Hematopoietic multipotent progenitor cell treated with erythropoietin and hydrocortisone succinate and interleukin-3 and kit ligand, for 4 days (in vitro differentiated cells): ENCODE results near the gene NAA38.
"Not testable (repeated sequence)": the region's sequence is repeated elsewhere in the genome, so short reads cannot be mapped to it uniquely, and the experiment has no call there.

Experiments
- DNase-seq: peaks from one replicate; pipeline ENCODE4 v3.0.0-alpha.2; 2015

NAA38 gene

DNA sequence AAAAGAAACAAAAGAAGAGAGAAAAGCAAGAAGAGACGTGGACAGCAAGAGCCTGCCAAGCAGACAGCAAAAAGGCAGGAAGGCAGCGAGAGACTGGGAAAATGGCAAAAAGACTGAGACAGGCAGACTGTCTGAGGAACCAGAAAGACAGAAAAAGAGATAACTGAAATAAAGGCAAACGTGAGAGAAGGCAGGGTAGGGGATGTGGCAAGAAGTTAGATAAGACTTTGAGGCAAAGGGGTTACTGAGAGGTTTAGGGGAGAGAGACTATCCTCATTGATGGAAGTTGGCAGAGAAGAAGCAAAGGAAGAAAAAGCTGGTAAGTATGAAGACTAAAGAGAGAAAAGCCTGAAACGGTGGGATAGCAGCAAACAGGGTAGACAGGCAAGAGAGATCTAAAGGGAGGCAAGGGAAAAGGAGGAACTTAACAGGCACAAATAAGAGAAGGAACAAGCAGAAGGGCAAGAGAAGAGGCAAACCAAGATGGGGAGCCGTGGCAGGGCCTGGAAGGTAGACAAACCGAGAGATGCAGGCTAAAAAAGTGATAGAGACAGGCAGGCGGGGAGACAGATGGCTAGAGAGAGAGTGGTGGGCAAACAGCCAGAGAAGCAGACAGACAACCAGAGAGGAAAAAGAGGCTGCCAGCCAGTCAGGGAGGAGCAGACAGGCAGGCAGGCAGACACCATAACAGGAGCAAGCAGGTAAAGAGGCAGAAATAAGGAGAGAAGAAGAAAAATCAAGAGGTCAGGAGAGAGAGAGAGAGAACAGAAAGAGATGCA, 24.1 kb upstream of the NAA38 start:
- DNase-seq = peak; percentile 60

- DNase-seq = peak; percentile 61
Observed at GRCh38 chr17:7880076-7880868, 22.9 kb upstream of the NAA38 start.

DNA sequence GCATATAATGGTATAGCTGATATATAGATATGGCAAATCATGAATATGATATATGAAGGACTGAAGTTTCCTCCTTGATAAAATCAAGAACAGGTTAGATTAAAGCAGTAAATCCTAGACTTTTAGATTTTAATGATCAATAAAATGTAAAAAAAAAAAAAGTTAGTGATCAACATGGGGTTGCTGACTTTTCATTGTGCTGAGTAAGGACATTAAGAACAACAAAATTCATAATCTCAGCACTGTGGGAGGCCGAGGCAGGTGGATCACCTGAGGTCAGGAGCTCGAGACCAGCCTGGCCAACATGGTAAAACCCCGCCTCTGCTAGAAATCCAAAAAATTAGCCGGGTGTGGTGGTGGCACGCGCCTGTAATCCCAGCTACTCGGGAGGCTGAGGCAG, 20.9 kb upstream of the NAA38 start:
- DNase-seq = no peak

DNA sequence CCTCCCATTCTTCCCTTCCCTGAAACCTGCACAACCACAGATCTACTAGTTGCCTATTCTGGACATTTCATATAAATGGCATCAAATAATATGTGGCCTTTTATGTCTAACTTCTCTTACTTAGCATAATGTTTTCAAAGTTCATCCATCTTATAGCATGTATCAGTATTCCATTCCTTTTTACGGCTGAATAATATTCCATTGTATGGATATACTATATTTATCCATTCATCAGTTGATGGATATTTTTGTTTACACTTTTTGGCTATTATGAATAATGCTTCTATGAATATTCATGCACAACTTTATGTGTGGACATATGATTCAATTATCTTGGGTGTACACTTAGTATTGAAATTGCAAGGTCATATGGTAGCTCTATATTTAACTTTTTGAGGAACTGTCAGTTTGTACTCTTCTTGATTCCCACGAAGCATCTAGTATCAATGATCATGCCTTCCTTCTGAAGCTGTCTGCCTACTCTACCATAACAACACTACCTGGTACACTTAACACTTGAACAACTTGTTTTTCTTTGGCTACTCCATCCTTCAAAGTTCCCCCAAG, 18.5 kb upstream of the NAA38 start:
- no peak for DNase-seq

DNA sequence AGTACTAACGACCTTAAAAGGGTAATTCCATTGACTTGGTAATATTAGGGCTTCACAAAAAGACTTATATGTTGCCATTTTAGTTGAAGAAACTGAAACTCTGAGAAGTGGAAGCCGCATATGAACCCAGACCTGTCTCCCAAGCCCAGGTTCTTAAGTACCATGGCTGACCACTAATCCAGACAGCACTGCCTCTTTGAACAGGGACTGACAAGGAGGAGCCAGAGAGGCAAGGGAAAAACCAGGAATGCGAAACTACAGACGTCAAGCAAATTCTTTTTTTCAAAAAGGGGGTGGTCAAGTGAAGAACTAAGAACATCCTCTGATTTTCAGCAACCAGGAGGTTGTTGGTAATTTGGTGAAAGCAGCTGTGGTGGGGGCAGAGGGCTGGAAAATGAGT, 15.7 kb upstream of the NAA38 start:
- DNase-seq = no peak

GRCh38 chr17:7867881-7868329, 10.5 kb upstream of the NAA38 start:
- peak; percentile 72 for DNase-seq

- peak; percentile 30 for DNase-seq
Observed at GRCh38 chr17:7864995-7865650, 7.8 kb upstream of the NAA38 start.

DNA sequence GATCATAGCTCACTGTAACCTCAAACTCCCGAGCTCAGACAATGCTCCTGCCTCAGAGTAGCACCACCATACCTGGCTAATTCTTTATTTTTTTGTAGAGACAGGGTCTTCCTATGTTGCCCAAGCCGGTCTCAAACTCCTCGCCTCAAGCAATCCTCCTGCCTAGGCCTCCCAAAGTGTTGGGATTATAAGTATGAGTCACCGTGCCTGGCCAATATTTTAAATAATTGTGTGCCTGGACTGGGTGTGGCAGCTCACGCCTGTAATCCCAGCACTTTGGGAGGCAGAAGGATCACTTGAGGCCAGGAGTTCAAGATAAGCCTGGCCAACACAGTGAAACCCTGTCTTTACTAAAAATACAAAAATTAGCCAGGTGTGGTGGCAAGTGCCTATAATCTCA, 7.0 kb upstream of the NAA38 start:
- not testable (repeated sequence) for DNase-seq

DNA sequence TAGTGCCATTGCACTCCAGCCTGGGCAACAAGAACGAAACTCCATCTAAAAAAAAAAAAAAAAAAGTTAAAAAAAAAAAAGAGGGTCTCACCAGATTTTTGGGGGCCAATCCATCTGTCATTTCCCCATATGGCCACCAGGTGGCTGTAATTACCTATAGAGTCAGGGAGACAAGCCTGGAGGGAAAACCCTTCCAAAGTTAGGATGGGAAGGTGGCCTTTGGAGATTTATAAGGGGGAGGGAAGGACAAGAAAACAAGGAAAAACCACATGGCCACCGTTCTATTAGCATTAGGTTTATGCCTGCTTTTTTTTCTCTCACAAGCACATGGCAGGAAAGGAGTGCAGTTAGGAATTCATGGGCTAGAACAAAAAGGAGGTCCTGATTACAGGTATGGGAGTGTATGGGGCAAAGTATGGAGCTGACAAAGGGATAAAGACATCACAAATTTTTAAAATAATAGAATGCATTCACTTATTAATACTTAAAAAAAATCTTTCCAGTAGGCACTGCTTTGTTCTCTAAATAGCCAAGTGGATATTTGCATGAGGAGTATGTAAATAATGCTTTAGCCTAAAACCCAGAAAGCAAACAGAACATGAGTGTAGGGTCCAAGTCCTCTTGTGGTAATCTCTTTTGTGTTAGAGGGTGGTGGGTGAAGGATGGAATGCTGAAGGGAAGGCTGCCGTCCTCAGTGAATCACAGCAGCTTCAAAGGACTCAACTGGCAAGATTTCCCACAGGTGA, 5.5 kb upstream of the NAA38 start:
- DNase-seq = peak; percentile 73

DNA sequence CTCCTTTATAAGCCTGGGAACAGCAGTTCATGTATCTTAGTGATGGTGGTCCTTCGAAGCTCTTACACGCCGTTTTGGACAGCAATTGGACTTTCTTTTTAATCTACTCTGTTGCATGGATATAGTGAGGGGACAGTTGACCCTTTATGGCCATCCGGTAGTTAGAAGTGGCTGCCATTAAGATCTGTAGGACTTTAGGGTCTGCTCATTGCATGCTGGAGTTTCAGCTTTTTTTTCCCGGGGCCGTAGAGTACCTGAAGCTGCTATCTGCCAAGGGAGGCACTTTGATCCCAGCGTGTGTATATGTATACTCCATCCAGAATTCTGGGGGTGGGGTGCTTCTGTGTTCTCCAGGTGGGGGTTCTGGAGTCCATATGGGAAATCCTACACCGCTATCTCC, 1.7 kb upstream of the NAA38 start:
- no peak for DNase-seq

- DNase-seq = peak; percentile 82
Observed at GRCh38 chr17:7858522-7858810, 1.1 kb upstream of the NAA38 start.

DNA sequence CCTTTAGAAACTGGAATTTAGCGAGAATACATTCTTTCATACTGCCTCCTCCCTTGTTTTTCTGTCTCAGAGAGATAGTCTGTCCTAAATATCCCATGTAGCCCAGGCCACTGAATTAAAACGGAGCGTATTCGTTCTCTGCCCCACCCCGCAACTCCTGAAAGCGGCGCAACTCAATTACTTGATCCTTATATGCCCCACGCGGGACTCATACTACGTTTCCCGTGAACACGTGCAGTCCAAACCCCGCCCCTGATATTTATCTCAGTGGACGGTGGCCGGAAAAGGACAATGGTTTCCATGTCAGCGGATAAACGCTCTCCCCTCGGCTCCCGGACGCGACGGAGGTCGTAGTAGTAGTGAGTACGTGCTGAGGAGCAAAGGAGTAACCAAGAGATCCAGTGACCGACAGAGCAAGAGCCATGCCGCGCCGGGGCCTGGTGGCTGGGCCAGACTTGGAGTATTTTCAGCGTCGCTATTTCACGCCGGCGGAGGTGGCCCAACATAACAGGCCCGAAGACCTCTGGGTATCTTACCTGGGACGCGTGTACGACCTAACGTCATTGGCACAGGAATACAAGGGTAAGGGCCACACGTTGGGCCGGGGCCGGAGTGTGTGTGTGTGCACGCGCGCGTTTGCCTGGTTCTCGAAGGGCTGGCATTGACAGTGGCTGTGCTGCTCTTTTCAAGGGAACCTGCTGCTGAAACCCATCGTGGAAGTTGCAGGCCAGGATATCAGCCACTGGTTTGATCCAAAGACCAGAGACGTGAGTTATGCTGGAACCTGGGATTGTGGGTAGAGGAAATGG, 558 bp upstream of the NAA38 start, which contains the start of gene CYB5D1:
TSS of gene CYB5D1 (plus strand) at position 291 of the 809 bp plus-strand sequence. CDS start at position 423, 132 bp downstream.
- DNase-seq = peak; percentile 98

- peak; percentile 98 for DNase-seq
Observed at GRCh38 chr17:7856011-7856810, 1.1 kb downstream of the NAA38 start.

DNA sequence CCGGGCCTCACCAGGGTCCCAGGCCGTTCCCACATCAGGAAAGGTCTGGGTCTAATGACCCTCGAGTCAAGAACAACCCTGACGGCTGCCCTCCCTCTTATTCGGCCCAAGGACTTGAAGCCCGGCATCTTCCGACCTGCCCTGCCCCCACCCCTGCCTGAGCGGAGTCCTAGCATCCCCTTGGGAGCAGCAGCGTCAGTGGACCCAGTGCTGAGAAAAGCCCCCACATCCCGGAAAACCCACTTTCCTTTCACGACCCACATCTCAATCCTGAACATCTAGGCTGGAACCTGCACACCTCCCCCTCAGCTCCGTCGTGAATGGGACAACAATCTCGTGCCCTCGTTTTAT, 1.7 kb downstream of the NAA38 start:
- no peak for DNase-seq

DNA sequence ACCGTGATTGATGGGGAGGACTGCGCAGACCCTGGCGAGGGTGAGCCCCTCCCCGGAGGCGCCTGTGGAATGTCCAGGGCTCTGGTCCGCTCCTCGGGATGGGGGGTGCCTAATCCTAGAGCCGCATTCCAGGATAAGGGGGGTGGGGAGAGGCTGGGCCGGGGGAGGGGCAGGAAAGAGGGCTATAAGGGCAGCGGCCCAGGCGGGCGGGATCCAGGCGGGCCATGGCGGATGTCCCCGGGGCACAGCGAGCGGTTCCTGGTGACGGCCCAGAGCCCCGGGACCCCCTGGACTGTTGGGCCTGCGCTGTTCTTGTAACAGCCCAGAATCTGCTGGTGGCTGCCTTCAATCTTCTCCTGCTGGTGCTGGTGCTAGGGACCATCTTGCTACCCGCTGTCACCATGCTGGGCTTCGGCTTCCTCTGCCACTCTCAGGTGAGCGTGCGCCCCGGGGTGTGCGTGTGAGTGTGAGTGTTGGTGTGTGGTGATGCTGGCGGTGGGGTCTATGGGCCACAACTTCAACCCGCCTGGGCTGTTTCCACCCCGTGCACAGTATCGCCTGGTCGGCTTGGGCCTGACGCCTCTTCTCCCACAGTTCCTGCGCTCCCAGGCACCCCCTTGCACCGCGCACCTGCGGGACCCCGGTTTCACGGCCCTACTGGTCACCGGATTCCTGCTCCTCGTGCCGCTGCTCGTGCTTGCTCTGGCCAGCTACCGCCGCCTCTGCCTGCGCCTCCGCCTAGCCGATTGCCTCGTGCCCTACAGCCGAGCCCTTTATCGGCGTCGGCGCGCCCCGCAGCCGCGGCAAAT, 2.3 kb downstream of the NAA38 start, which contains the start of gene TMEM88:
TSS of gene TMEM88 (plus strand) at position 216 of the 809 bp plus-strand sequence. CDS start at position 225, 9 bp downstream.
- DNase-seq = no peak

DNA sequence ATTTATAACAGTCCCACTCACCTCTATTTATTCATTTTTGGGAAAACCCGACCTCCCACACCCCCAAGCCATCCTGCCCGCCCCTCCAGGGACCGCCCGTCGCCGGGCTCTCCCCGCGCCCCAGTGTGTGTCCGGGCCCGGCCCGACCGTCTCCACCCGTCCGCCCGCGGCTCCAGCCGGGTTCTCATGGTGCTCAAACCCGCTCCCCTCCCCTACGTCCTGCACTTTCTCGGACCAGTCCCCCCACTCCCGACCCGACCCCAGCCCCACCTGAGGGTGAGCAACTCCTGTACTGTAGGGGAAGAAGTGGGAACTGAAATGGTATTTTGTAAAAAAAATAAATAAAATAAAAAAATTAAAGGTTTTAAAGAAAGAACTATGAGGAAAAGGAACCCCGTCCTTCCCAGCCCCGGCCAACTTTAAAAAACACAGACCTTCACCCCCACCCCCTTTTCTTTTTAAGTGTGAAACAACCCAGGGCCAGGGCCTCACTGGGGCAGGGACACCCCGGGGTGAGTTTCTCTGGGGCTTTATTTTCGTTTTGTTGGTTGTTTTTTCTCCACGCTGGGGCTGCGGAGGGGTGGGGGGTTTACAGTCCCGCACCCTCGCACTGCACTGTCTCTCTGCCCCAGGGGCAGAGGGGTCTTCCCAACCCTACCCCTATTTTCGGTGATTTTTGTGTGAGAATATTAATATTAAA, 3.1 kb downstream of the NAA38 start:
- DNase-seq = no peak

- DNase-seq = no peak
Observed at GRCh38 chr17:7853691-7854038, 3.7 kb downstream of the NAA38 start.

DNA sequence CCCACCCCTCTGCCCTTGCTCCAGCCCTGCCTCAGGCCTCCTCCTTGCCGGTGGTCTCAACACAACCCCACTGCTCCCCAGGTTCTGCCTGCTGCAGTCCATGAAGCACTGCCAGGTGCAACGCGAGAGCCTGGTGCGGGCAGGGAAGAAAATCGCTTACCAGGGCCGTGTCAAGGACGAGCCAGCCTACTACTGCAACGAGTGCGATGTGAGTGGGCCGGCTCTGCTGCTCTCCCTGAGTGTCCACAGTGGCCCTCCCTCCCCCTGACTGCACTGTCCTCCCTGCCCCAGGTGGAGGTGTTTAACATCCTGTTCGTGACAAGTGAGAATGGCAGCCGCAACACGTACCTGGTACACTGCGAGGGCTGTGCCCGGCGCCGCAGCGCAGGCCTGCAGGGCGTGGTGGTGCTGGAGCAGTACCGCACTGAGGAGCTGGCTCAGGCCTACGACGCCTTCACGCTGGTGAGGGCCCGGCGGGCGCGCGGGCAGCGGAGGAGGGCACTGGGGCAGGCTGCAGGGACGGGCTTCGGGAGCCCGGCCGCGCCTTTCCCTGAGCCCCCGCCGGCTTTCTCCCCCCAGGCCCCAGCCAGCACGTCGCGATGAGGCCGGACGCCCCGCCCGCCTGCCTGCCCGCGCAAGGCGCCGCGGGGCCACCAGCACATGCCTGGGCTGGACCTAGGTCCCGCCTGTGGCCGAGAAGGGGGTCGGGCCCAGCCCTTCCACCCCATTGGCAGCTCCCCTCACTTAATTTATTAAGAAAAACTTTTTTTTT, 4.3 kb downstream of the NAA38 start:
- DNase-seq = no peak

- no peak for DNase-seq
Observed at GRCh38 chr17:7852262-7852670, 5.1 kb downstream of the NAA38 start.
